Heart right ventricle (tissue), 16 donors: ENCODE measurements around the gene C17orf50. TPM values are rescaled to one million over a fixed set of nuclear protein-coding genes. Genes with fewer than 3 reads are reported as not detected.

Source experiments
- ATAC-seq, 8 donors: fragments of 200-7000 bp; cut with Tn5 transposase; one replicate each; pipeline ENCODE4 v1.9.1; 2020; ENCODE audit warnings: mild to moderate bottlenecking in 8 of 8, moderate library complexity in 8 of 8, moderate number of reproducible peaks in 1 of 8
- DNase-seq, 2 donors: peaks; one replicate each; pipeline ENCODE4 v3.0.0-alpha.2; 2020
- H3K27ac ChIP-seq, 10 donors: fragments of 200-600 bp; sonication (generic) in 2 of 10; one replicate each; pipeline versions ENCODE4 v1.5.0 to v1.8.0; 2020 to 2022; ENCODE audit warnings: mild to moderate bottlenecking in 3 of 10
- H3K27me3 ChIP-seq, 7 donors: fragments of 200-600 bp; one replicate each; pipeline ENCODE4 v1.8.0; 2021 to 2022; ENCODE audit warnings: mild to moderate bottlenecking in 2 of 7
- H3K36me3 ChIP-seq, 9 donors: fragments of 200-600 bp; sonication (generic) in 1 of 9; one replicate each; pipeline versions ENCODE4 v1.5.0 to v1.8.0; 2020 to 2022; ENCODE audit warnings: mild to moderate bottlenecking in 2 of 9
- H3K4me1 ChIP-seq, 9 donors: fragments of 200-600 bp; sonication (generic) in 1 of 9; one replicate each; pipeline versions ENCODE4 v1.5.0 to v1.8.0; 2020 to 2022; ENCODE audit warnings: mild to moderate bottlenecking in 4 of 9
- H3K4me3 ChIP-seq, 10 donors: fragments of 200-600 bp; sonication (generic) in 2 of 10; one replicate each; pipeline versions ENCODE4 v1.5.0 to v1.8.0; 2020 to 2022; ENCODE audit warnings: mild to moderate bottlenecking in 7 of 10, moderate library complexity in 2 of 10
- H3K9me3 ChIP-seq, 11 donors: fragments of 200-600 bp in 10 of 11; sonication (generic) in 2 of 11; one replicate each; pipeline versions ENCODE4 v1.5.0 to v1.8.0; 2013 to 2022; ENCODE audit warnings: mild to moderate bottlenecking in 2 of 11, control low read depth in 1 of 11, moderate library complexity in 1 of 11
- WGBS, 2 donors: extraction: QIAGEN DNeasy Blood & Tissue Kit; methylation state at CpG; one replicate each; pipeline ENCODE4 v1.1.7; 2013; ENCODE audit warnings: inconsistent platforms in 1 of 2; 5-methylcytosine and 5-hydroxymethylcytosine counted together
- intact Hi-C, 10 donors: fragments of 100-400 bp; cut with DNase I; formaldehyde crosslinking; loops; one replicate each; pipeline versions ENCODE4 v1.11.1 to v1.14.2; 2022
- polyA plus RNA-seq, 2 donors: library from polyadenylated mRNA; stranded (reverse); fragments of 200-250 nt; gene quantifications; one replicate each; pipeline ENCODE4 v1.2.3, GENCODE V29; 2013
- total RNA-seq, 10 donors: library from RNA; stranded (reverse); fragmentation: NEBNext Ultra II Directional in 3 of 10; extraction: Animal tissue kit (Norgen Biotek cat#: 25700) in 3 of 10; gene quantifications; one replicate each; pipeline versions ENCODE4 v1.2.1 to v1.2.4, GENCODE V29; 2021 to 2023
- TF ChIP-seq, protein P1 (sequence below), 9 donors: fragments of 200-600 bp; sonication (generic) in 2 of 9; IDR thresholded peaks; one replicate each; pipeline versions ENCODE4 v1.5.0 to v1.8.0; 2021 to 2022; ENCODE audit warnings: antibody characterized with exemption in 9 of 9, mild to moderate bottlenecking in 5 of 9, moderate library complexity in 1 of 9
- donor health status: Arrhythmogenic right ventricular cardiomyopathy.
- donor health status: ischemic (EF 13 %, LVEDD 7.1; RV severe dilation, severe dysfunction).
- donor health status: healthy with polysubstance abuse.
- donor health status: DM: no; HTN: yes; CAD: no.
- donor health status: DM: no; HTN: no; CAD: no.
- donor health status: ischemic (EF 25% LVEDD 6.9; RV normal size, moderate dysfunction).
- donor health status: ischemic (EF 25% LVEDD 5.7; RV mildly dilated, moderate dysfunction).
- donor health status: healthy.
- donor health status: DM: yes; HTN: yes; CAD: no.
- donor health status: Ischemic cardiomyopathy.
- donor health status: ischemic (EF 35%, LVEDD 5.7; RV mildly dilated, moderate dysfunction).
- donor health status: nonischemic (EF 11% LVEDD 7.7; RV severe dilation, severe dysfunction).
- donor health status: DM: yes; HTN: yes; CAD: no.
- donor health status: PGD.
- donor health status: ischemic (EF 29% LVEDD 5.4; RV normal size, mild dysfunction).
- donor health status: nonischemic (EF 23%, LVEDD 6.1; RV moderate dilation, normal function).

Gene C17orf50
- total and polyA plus RNA-seq, 12 donors = not detected

DNA sequence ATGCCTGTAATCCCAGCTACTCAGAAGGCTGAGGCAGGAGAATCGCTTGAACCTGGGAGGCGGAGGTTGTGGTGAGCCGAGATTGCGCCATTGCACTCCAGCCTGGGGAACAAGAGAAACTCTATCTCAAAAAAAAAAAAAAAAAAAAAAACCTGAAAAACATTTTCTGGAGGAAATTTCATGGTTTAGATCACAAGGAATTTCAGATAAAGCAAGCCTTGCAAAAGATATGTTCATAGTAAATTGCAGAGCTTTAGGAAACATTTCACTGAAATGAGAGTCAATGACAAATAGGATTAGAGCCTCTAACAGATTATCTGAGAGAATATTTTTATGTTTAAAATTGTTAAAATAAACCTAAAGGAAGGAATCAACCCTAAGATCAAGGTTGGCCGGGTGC, 51.8 kb downstream of the C17orf50 start:
- intact Hi-C loops = no loop called here
- H3K9me3 ChIP-seq = no peaks in the 10 kb centered on the region
- H3K36me3 ChIP-seq = peaks cover 0 to 17% (median 0%) of the 10 kb centered on the region in 9 donors
- DNase-seq (no peak), ATAC-seq (no peak)
- H3K4me3 ChIP-seq = no peak overlapping the region
- TF ChIP-seq, protein P1, sequence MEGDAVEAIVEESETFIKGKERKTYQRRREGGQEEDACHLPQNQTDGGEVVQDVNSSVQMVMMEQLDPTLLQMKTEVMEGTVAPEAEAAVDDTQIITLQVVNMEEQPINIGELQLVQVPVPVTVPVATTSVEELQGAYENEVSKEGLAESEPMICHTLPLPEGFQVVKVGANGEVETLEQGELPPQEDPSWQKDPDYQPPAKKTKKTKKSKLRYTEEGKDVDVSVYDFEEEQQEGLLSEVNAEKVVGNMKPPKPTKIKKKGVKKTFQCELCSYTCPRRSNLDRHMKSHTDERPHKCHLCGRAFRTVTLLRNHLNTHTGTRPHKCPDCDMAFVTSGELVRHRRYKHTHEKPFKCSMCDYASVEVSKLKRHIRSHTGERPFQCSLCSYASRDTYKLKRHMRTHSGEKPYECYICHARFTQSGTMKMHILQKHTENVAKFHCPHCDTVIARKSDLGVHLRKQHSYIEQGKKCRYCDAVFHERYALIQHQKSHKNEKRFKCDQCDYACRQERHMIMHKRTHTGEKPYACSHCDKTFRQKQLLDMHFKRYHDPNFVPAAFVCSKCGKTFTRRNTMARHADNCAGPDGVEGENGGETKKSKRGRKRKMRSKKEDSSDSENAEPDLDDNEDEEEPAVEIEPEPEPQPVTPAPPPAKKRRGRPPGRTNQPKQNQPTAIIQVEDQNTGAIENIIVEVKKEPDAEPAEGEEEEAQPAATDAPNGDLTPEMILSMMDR (IDR thresholded peaks at IDR 0.05) = no peak
- no peak overlapping the region for H3K27ac ChIP-seq
- no peaks in the 10 kb centered on the region for H3K27me3 ChIP-seq
- 88 to 89% methylated on average over 5 of the region's 5 CpGs for WGBS, 2 donors
- peaks cover 0 to 80% (median 54%) of the 10 kb centered on the region in 9 donors for H3K4me1 ChIP-seq

Other genes starting within 250 kb of the C17orf50 start
- 1 to 10 TPM in 3 of 10 donors, under 1 TPM in 7; 0.20 to 4.5 (median 0.69) TPM for gene SLFN12L, start 223.2 kb upstream of the C17orf50 start, total RNA-seq
- gene SLFN12L, start 223.2 kb upstream of the C17orf50 start, polyA plus RNA-seq = under 1 TPM; 0.06 to 0.73 TPM
- gene SLFN14, start 200.1 kb upstream of the C17orf50 start, total RNA-seq = under 1 TPM in 1 of 10 donors, not detected in 9; 0.09 TPM
- not detected for gene SLFN14, start 200.1 kb upstream of the C17orf50 start, polyA plus RNA-seq
- 10 to 100 TPM in 2 of 10 donors, 1 to 10 TPM in 8; 6.6 to 11.2 (median 9.0) TPM for gene PEX12, start 182.3 kb upstream of the C17orf50 start, total RNA-seq
- 1 to 10 TPM; 2.6 to 3.6 TPM for gene PEX12, start 182.3 kb upstream of the C17orf50 start, polyA plus RNA-seq
- 100 to 1,000 TPM; 107 to 173 (median 130) TPM for gene AP2B1, start 173.6 kb upstream of the C17orf50 start, total RNA-seq
- 10 to 100 TPM; 20.0 to 38.8 TPM for gene AP2B1, start 173.6 kb upstream of the C17orf50 start, polyA plus RNA-seq
- 10 to 100 TPM in 9 of 10 donors, 1 to 10 TPM in 1; 9.0 to 26.2 (median 11.9) TPM for gene RASL10B, start 29.2 kb upstream of the C17orf50 start, total RNA-seq
- gene RASL10B, start 29.2 kb upstream of the C17orf50 start, polyA plus RNA-seq = 1 to 10 TPM; 3.9 to 6.9 TPM
- under 1 TPM in 6 of 10 donors, not detected in 4; 0.09 to 0.89 (median 0.14) TPM for gene GAS2L2, start 7.6 kb upstream of the C17orf50 start, total RNA-seq
- under 1 TPM; 0.03 to 0.15 TPM for gene GAS2L2, start 7.6 kb upstream of the C17orf50 start, polyA plus RNA-seq
- gene MMP28, start 34.8 kb downstream of the C17orf50 start, total RNA-seq = 1 to 10 TPM; 1.4 to 3.4 (median 1.9) TPM
- gene MMP28, start 34.8 kb downstream of the C17orf50 start, polyA plus RNA-seq = 1 to 10 TPM; 5.4 to 7.4 TPM
- gene TAF15, start 48.6 kb downstream of the C17orf50 start, total RNA-seq = 100 to 1,000 TPM; 102 to 158 (median 135) TPM
- 10 to 100 TPM; 56.1 to 72.2 TPM for gene TAF15, start 48.6 kb downstream of the C17orf50 start, polyA plus RNA-seq
- gene HEATR9, start 108.0 kb downstream of the C17orf50 start, total RNA-seq = not detected
- not detected for gene HEATR9, start 108.0 kb downstream of the C17orf50 start, polyA plus RNA-seq
- 10 to 100 TPM in 1 of 10 donors, 1 to 10 TPM in 6, under 1 TPM in 3; 0.47 to 29.8 (median 1.3) TPM for gene CCL5, start 119.5 kb downstream of the C17orf50 start, total RNA-seq
- gene CCL5, start 119.5 kb downstream of the C17orf50 start, polyA plus RNA-seq = 1 to 10 TPM; 1.5 to 1.8 TPM
- 1 to 10 TPM in 1 of 10 donors, under 1 TPM in 1, not detected in 8; 0.46 to 1.3 TPM for gene RDM1, start 169.9 kb downstream of the C17orf50 start, total RNA-seq
- gene RDM1, start 169.9 kb downstream of the C17orf50 start, polyA plus RNA-seq = not detected
- not detected for gene LYZL6, start 182.8 kb downstream of the C17orf50 start, total RNA-seq
- not detected for gene LYZL6, start 182.8 kb downstream of the C17orf50 start, polyA plus RNA-seq
- gene CCL16, start 220.6 kb downstream of the C17orf50 start, total RNA-seq = not detected
- gene CCL16, start 220.6 kb downstream of the C17orf50 start, polyA plus RNA-seq = under 1 TPM; 0.03 to 0.88 TPM
- gene CCL14, start 225.8 kb downstream of the C17orf50 start, total RNA-seq = 10 to 100 TPM in 2 of 10 donors, 1 to 10 TPM in 8; 1.0 to 16.4 (median 5.1) TPM
- 10 to 100 TPM; 28.6 to 77.3 TPM for gene CCL14, start 225.8 kb downstream of the C17orf50 start, polyA plus RNA-seq
- not detected for gene CCL15, start 240.7 kb downstream of the C17orf50 start, total RNA-seq
- not detected for gene CCL15, start 240.7 kb downstream of the C17orf50 start, polyA plus RNA-seq